Panc1 (cell line): Measurements from ENCODE around the gene SH2B2. TPM values are rescaled to one million over a fixed set of nuclear protein-coding genes. Genes with fewer than 3 reads are reported as not detected.

ENCODE experiments used
- ATAC-seq: fragments of 200-7000 bp; cut with Tn5 transposase; 2 replicates; pipeline ENCODE4 v1.9.1; 2020; ENCODE audit warnings: mild to moderate bottlenecking, moderate library complexity
- BruUV-seq: library from RNA; stranded (reverse); fragments of 400-500 nt; replicated peaks from 2 replicates; lab custom pipeline; 2021; lab: Mats Ljungman, UMichigan
- CTCF ChIA-PET: fragments of 300-600 bp; sonication (Branson Sonifier 250); formaldehyde crosslinking; loops from one replicate; lab custom pipeline; 2022; ENCODE audit warnings: antibody characterized with exemption; lab: Charles Lee
- POLR2A ChIA-PET: fragments of 300-600 bp; sonication (Branson Sonifier 250); formaldehyde crosslinking; loops from one replicate; lab custom pipeline; 2022; ENCODE audit warnings: antibody characterized with exemption; lab: Charles Lee
- DNase-seq: peaks from one replicate; pipeline ENCODE4 v3.0.0-alpha.2; 2010; ENCODE audit warnings: low read depth, low spot score
- H3K27ac ChIP-seq: 2 replicates; pipeline ENCODE4 v1.5.1; 2011; ENCODE audit warnings: mild to moderate bottlenecking, low read length, inconsistent platforms
- H3K27me3 ChIP-seq: fragments of 200-500 bp; sonication (Bioruptor generic); 2 replicates; pipeline ENCODE4 v1.6.0; 2014; ENCODE audit warnings: low read length, inconsistent platforms; ENCODE audit not compliant: control insufficient read depth, insufficient read depth
- H3K36me3 ChIP-seq: fragments of 200-500 bp; sonication (Bioruptor generic); 2 replicates; pipeline ENCODE4 v1.5.1; 2014; ENCODE audit warnings: inconsistent platforms, mild to moderate bottlenecking, low read length, moderate library complexity; ENCODE audit not compliant: control insufficient read depth, insufficient read depth
- H3K4me1 ChIP-seq: 2 replicates; pipeline ENCODE4 v1.5.1; 2011; ENCODE audit warnings: inconsistent platforms, mild to moderate bottlenecking, low read length, moderate library complexity; ENCODE audit not compliant: control insufficient read depth, insufficient read depth
- H3K4me3 ChIP-seq, 2 experiments: 2 replicates each; pipeline ENCODE4 v1.5.1; 2011 to 2012; ENCODE audit warnings: low read depth in 2 of 2, low read length in 2 of 2, mild to moderate bottlenecking in 2 of 2, inconsistent platforms in 1 of 2, moderate library complexity in 1 of 2
- H3K9me3 ChIP-seq: fragments of 200-500 bp; sonication (Bioruptor generic); 2 replicates; pipeline ENCODE4 v1.5.1; 2014; ENCODE audit warnings: low read depth, mild to moderate bottlenecking, inconsistent platforms, low read length, moderate library complexity; ENCODE audit not compliant: control insufficient read depth, insufficient read depth
- POLR2AphosphoS5 ChIP-seq: IDR thresholded peaks from 2 replicates; pipeline ENCODE4 v1.6.1; 2012; ENCODE audit warnings: mild to moderate bottlenecking, low read depth, low read length, moderate library complexity
- REST ChIP-seq, 2 experiments: IDR thresholded peaks; 2 replicates each; pipeline ENCODE4 v1.6.1; 2011 to 2012; ENCODE audit warnings: low read depth in 2 of 2, control low read depth in 1 of 2, low read length in 1 of 2, mild to moderate bottlenecking in 1 of 2, moderate library complexity in 1 of 2; ENCODE audit not compliant: insufficient read depth in 1 of 2
- SIN3A ChIP-seq: IDR thresholded peaks from 2 replicates; pipeline ENCODE4 v1.6.1; 2012; ENCODE audit warnings: low read depth, mild to moderate bottlenecking, low read length, moderate library complexity, borderline replicate concordance; ENCODE audit not compliant: insufficient read depth
- TCF7L2 ChIP-seq: IDR thresholded peaks from 2 replicates; pipeline ENCODE4 v1.6.1; 2011; ENCODE audit warnings: mild to moderate bottlenecking, low read depth, low read length, inconsistent platforms
- in situ Hi-C: cut with HindIII; loops from 2 replicates; pipeline ENCODE4 v1.10.0; 2016; ENCODE audit warnings: low sequenced_read_pairs, low pct_unique_long_range_greater_than_20kb
- intact Hi-C: fragments of 100-400 bp; cut with micrococcal nuclease; formaldehyde crosslinking; loops from one replicate; pipeline ENCODE4 v1.10.0; 2022; ENCODE audit not compliant: unreplicated experiment
- total RNA-seq: library from RNA; stranded (reverse); gene quantifications from one replicate; pipeline ENCODE4 v1.2.1, GENCODE V29; 2021; ENCODE audit not compliant: unreplicated experiment
- TF ChIP-seq, protein P1 (sequence below): fragments of 450-650 bp; IDR thresholded peaks from 2 replicates; pipeline ENCODE4 v1.5.1; 2017; ENCODE audit warnings: mild to moderate bottlenecking

Gene SH2B2
- total RNA-seq, 1 experiment from 2014 or later = 2.8 TPM

DNA sequence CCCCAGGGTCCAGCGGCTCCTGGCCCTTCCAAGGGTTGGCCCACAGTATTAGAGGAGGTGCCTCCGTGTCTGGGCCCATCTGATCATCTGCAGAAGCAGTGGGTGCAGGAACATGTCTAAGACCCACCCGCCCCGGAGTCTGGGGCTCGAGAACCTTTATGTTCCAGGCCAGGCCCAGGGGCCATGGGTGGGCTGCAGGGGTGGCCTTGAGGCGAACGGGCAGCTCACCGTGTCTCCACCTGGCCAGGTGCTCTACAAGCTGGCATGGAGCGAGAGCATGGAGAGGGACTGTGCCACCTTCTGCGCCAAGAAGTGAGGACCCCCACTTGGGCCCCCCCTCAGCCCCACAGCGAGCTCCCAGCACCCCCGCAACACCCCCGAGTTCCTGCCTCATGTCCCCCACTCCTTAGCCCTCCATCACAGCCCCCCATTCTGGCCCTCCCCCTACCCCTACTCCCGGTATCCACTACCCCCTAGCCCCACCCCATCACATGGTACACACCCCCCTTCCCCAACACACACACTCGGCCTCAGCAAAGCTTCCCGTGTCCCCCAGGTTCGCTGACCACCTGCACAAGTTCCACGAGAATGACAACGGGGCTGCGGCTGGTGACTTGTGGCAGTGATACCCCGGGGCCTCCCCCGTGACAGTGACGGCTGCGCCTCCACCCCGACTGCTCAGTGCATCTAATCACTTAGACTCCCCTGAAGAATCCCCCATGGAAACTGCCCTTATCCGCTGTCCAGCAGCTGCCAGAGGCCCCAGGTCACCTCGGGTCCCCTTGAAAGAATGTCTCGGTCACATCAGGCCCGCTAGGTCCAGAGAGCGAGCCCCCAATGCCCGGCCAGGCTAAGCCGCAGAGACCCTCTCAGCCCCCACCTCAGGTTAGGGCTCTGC is 4.0 kb upstream of the SH2B2 start:
- Histone ChIP-seq H3K36me3 (no peaks in the 10 kb centered on the region), H3K27me3 (no peaks in the 10 kb centered on the region), H3K9me3 (no peaks in the 10 kb centered on the region), H3K4me3 (no peak overlapping the region), H3K27ac (no peak overlapping the region), H3K4me1 (no peaks in the 10 kb centered on the region; the same call in 1 of the 2 replicates)
- DNase-seq = no peak
- ATAC-seq = no peak
- in situ Hi-C loops = loop anchor here (10.0 kb wide), 1 partner anchor 132 kb away; no protein-coding TSS in a partner anchor
- TF ChIP-seq POLR2AphosphoS5 = no peak
- TF ChIP-seq TCF7L2 = no peak
- no peak for TF ChIP-seq SIN3A
- no peak for TF ChIP-seq REST (IDR thresholded peaks at IDR 0.05; ENCODE audit: insufficient read depth in 1 of 2, low read depth in 2 of 2, low read length in 1 of 2)
- TF ChIP-seq, protein P1, sequence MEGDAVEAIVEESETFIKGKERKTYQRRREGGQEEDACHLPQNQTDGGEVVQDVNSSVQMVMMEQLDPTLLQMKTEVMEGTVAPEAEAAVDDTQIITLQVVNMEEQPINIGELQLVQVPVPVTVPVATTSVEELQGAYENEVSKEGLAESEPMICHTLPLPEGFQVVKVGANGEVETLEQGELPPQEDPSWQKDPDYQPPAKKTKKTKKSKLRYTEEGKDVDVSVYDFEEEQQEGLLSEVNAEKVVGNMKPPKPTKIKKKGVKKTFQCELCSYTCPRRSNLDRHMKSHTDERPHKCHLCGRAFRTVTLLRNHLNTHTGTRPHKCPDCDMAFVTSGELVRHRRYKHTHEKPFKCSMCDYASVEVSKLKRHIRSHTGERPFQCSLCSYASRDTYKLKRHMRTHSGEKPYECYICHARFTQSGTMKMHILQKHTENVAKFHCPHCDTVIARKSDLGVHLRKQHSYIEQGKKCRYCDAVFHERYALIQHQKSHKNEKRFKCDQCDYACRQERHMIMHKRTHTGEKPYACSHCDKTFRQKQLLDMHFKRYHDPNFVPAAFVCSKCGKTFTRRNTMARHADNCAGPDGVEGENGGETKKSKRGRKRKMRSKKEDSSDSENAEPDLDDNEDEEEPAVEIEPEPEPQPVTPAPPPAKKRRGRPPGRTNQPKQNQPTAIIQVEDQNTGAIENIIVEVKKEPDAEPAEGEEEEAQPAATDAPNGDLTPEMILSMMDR = no peak
- no TSS peak for BruUV-seq
- intact Hi-C loops = no loop called here
- ChIA-PET POLR2A (no interaction called here), CTCF (interaction anchor here (0.6 kb wide), 1 partner anchor 104 kb away, joined by 5 read pairs; no protein-coding TSS in a partner anchor)

DNA sequence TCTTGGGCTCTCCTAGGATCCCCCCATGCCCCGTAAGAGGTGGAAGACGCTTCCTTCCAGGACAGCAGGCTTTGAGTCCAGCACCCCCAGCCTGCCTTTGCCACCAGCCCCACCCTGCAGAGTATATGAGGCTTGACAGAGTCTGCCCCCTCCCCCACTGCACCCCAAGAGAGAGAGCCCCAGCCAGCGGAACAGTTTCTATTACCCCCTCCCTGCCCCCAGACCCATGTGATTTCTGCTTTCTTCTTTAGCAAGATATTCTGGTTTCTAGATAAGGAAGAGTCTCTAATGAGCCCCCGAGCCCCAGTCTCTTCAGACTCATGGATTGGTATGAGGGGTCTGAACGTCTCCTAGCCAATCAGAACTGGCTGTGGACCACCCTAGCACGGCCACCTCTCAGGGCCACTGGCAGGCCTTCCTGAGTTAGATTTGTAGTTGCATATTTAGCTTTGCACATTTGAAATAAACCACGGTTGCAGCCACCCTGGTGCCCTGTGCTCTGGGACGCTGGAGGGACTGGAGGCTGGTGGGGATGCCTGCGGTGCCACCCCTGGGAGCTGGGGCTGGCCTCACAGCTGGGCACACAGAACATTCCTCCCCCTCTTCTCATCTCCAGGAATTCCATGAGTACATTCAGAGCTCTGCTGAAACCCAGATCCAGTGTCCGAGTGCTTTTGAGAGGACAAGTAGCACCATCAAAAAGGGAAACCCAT is 3.0 kb upstream of the SH2B2 start:
- CTCF ChIA-PET = no interaction called here

More for the DNA sequence above, 3.0 kb upstream of the SH2B2 start:
- POLR2A ChIA-PET = no interaction called here
- DNase-seq = no peak
- no peak for ATAC-seq
- Histone ChIP-seq H3K27ac (no peak overlapping the region), H3K4me3 (no peak overlapping the region), H3K4me1 (no peaks in the 10 kb centered on the region; the same call in 1 of the 2 replicates), H3K27me3 (no peaks in the 10 kb centered on the region), H3K9me3 (no peaks in the 10 kb centered on the region), H3K36me3 (no peaks in the 10 kb centered on the region)
- intact Hi-C loops = no loop called here
- in situ Hi-C loops = loop anchor here (10.0 kb wide), 1 partner anchor 131 kb away; no protein-coding TSS in a partner anchor
- BruUV-seq = no TSS peak
- TF ChIP-seq POLR2AphosphoS5 (no peak), SIN3A (no peak), REST (IDR thresholded peaks at IDR 0.05; ENCODE audit: insufficient read depth in 1 of 2, low read depth in 2 of 2, low read length in 1 of 2) (no peak), TCF7L2 (no peak)
- TF ChIP-seq, protein P1 = no peak
